ENCODE data around the gene PER1. TPM values are rescaled to one million over a fixed set of nuclear protein-coding genes. Genes with fewer than 3 reads are reported as not detected.
A peak's percentile ranks its signal among the peaks of the same experiment; 100 is the strongest.

The PER1 gene
- total RNA-seq, result 100 to 1,000 TPM in 3 of 4 donors, 10 to 100 TPM in 1; 67.1 to 188 (median 136) TPM

- Histone ChIP-seq H3K9me3 (no peaks in the 10 kb centered on the region), H3K36me3 (peaks cover under 1 to 44% of the 10 kb centered on the region in 2 donors), H3K4me3 (peak within 1 kb of the TSS; percentile 77 to 79), H3K4me1 (peaks cover 0 to 58% (median 32%) of the 10 kb centered on the region in 3 donors), H3K27me3 (no peaks in the 10 kb centered on the region), H3K27ac (peak within 1 kb of the TSS; percentile 98 to 100 (median 99))
- WGBS, 2 donors (ENCODE audit: low coverage in 1 of 2), result 0% methylated on average over 1 of the region's 42 CpGs; no CpG with 5 or more reads in 1 of the 2 donors
- TF ChIP-seq EP300 (IDR thresholded peaks at IDR 0.05), result peak; percentile 46
- peak in 1 of 4 experiments; percentile 3 for TF ChIP-seq CTCF (IDR thresholded peaks at IDR 0.05)
- peak; percentile 100 for TF ChIP-seq POLR2AphosphoS5 (IDR thresholded peaks at IDR 0.05)
- peak; percentile 99 for TF ChIP-seq POLR2A (IDR thresholded peaks at IDR 0.05)
- ATAC-seq, result peak; percentile 47
These were observed at the start of gene PER1 for GRCh38 chr17:8152112-8152775. PER1 (minus strand) TSS chr17:8152404; CDS start chr17:8150706, 1,698 bp downstream.

DNA sequence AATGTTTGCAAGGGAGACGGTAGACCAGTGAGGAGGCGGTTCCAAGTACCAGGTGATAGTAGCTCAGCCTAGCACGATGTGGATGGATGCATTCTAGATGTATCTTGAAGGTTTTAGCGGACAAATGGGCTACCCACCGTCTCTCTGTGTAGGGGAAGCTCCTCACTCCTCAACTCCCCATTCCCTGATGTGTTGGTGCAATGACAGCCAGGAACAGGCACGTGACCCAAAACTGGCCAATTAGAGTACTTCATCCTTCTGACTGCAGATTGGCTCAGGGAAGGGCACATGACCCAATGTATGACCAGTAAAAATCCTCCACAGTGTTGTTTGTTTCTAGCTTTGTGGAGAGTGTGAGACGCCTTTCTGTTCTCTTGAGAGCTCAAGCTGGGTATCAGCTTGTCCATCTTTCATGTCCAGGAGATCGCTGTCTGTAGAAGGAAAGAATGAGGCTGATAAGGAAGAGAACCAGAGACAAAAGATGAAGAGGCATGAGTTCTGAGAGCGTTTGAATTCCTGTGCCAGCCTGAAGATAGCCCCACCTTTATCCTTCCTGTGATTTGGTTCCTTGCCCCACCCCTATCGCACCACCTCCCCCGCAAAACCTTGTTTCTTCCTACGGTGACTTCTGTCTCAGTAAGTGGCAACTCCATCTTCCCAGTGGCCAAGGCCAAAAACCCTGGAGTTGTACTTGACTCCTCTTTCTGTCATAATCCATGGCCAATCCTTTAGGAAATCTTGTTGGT is 40.0 kb upstream of the PER1 start:
- Histone ChIP-seq H3K9me3 (no peaks in the 10 kb centered on the region), H3K27ac (peak overlapping the region; percentile 47 to 87 (median 80)), H3K27me3 (no peaks in the 10 kb centered on the region), H3K4me1 (peaks cover 6 to 49% (median 18%) of the 10 kb centered on the region in 3 donors), H3K36me3 (no peaks in the 10 kb centered on the region), H3K4me3 (peak overlapping the region; percentile 18 to 37)
- no peak for TF ChIP-seq CTCF (IDR thresholded peaks at IDR 0.05)
- peak; percentile 69 for TF ChIP-seq POLR2AphosphoS5 (IDR thresholded peaks at IDR 0.05)
- TF ChIP-seq POLR2A (IDR thresholded peaks at IDR 0.05), result peak; percentile 45 to 59
- ATAC-seq, result peak; percentile 67
- WGBS, 2 donors (ENCODE audit: low coverage in 1 of 2), result 7 to 15% methylated on average over 9 to 11 of the region's 12 CpGs

GRCh38 chr17:8190506-8190905 is 38.3 kb upstream of the PER1 start:
- ATAC-seq, result no peak
- H3K27ac ChIP-seq, result peak overlapping the region; percentile 10 to 98 (median 96)
- no peaks in the 10 kb centered on the region for H3K9me3 ChIP-seq
- H3K27me3 ChIP-seq, result no peaks in the 10 kb centered on the region
- H3K4me1 ChIP-seq, result peaks cover 6 to 64% (median 18%) of the 10 kb centered on the region in 3 donors
- H3K36me3 ChIP-seq, result no peaks in the 10 kb centered on the region
- TF ChIP-seq EP300 (IDR thresholded peaks at IDR 0.05) (no peak), CTCF (IDR thresholded peaks at IDR 0.05) (no peak), POLR2AphosphoS5 (IDR thresholded peaks at IDR 0.05) (no peak), POLR2A (IDR thresholded peaks at IDR 0.05) (no peak)
- peak overlapping the region in 1 of 2 donors; percentile 77 for H3K4me3 ChIP-seq
- 0 to 12% methylated on average over 4 to 5 of the region's 6 CpGs for WGBS, 2 donors (ENCODE audit: low coverage in 1 of 2)

- peak; percentile 67 to 71 for TF ChIP-seq POLR2A (IDR thresholded peaks at IDR 0.05)
- peak; percentile 69 for TF ChIP-seq POLR2AphosphoS5 (IDR thresholded peaks at IDR 0.05)
- TF ChIP-seq CTCF (IDR thresholded peaks at IDR 0.05), result peak in 2 of 4 experiments; percentile 10 to 33
- no peak for TF ChIP-seq EP300 (IDR thresholded peaks at IDR 0.05)
- Histone ChIP-seq H3K27ac (peak within 1 kb of the TSS; percentile 86 to 98 (median 96)), H3K36me3 (no peaks in the 10 kb centered on the region), H3K4me3 (peak within 1 kb of the TSS; percentile 77 to 78), H3K27me3 (no peaks in the 10 kb centered on the region), H3K9me3 (no peaks in the 10 kb centered on the region), H3K4me1 (peaks cover 6 to 65% (median 18%) of the 10 kb centered on the region in 3 donors)
- peak; percentile 83 for ATAC-seq
- 0% methylated on average over 11 of the region's 70 CpGs; no CpG with 5 or more reads in 1 of the 2 donors for WGBS, 2 donors (ENCODE audit: low coverage in 1 of 2)
These were observed 37.7 kb upstream of the PER1 start, which contains the start of gene BORCS6 for GRCh38 chr17:8189711-8190477. BORCS6 (minus strand) TSS chr17:8190180; CDS start chr17:8190140, 40 bp downstream.

Data from gastroesophageal sphincter (tissue), 4 donors.